ENCODE results near the gene SRC.
A peak's percentile ranks its signal among the peaks of the same experiment; 100 is the strongest.

The SRC gene

DNA sequence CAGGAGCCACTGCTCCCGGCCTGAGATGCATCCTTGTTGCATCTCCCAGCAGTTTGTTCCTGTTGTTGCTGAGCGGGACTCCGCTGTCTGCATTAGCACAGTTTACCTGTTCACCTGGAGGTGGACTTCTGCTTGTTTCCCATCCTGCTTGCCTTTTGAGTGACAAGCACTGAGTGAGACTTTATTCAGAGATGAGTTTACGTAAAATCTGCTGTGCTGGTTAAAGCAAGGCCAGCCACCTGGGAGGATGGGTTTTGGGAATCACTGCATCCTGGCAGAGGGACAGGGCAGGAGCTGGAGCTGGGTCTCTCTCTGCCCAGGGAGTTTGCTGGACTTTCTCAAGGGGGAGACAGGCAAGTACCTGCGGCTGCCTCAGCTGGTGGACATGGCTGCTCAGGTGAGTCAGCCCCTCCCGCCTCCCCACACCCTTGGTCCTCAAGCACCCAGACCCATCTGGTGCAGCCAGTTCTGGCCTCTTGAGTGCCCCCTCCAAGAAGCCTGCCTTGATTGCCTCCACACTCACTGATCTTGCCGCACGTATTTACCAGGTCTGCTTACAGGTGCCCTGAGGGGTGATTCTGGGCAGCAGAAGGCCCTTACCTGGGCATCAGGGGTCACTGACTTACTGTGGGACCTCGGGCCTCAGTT is 55.5 kb downstream of the SRC start:
- H3K27me3 Mint-ChIP-seq (ENCODE audit: low read depth, poor library complexity): peaks cover 5% of the 10 kb centered on the region
- H3K36me3 Mint-ChIP-seq (ENCODE audit: low read depth): peaks cover 31% of the 10 kb centered on the region
- no peak for DNase-seq

DNA sequence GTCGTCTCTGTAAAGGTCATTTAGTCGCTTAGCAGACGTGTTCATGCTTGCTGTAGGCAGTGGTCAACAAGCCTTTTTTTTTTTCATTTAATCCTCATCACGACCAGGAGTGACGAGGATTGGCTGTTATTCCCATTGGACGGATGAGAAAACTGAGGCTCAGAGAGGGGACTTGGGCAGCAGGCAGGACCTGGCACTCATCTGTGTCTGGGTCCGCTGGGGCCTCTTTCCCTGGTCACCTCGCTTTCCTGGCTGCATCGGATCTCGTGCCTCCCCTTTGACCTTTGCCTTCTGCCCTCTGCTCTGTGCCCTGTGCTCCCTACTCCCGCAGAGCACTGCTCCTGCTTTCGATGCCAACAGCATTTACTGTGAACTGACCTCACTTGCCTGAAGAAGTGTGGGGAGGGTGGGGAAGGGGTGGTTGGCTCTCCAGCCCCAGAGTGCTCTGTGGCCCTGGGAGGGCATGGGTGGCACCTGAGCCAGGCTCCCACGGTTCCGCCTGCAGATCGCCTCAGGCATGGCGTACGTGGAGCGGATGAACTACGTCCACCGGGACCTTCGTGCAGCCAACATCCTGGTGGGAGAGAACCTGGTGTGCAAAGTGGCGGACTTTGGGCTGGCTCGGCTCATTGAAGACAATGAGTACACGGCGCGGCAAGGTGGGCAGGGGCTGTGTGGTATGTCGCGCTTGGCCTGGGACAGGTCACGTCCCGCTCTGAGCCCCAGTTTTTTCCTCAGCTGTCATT is 56.2 kb downstream of the SRC start:
- DNase-seq: no peak
- Mint-ChIP-seq H3K4me3 (no peak overlapping the region), H3K27me3 (ENCODE audit: low read depth, poor library complexity) (peaks cover 5% of the 10 kb centered on the region), H3K36me3 (ENCODE audit: low read depth) (peaks cover 31% of the 10 kb centered on the region), H3K9me3 (no peaks in the 10 kb centered on the region), H3K4me1 (peaks cover 16% of the 10 kb centered on the region), H3K27ac (peak overlapping the region; percentile 90)
- TF ChIP-seq, protein P1, sequence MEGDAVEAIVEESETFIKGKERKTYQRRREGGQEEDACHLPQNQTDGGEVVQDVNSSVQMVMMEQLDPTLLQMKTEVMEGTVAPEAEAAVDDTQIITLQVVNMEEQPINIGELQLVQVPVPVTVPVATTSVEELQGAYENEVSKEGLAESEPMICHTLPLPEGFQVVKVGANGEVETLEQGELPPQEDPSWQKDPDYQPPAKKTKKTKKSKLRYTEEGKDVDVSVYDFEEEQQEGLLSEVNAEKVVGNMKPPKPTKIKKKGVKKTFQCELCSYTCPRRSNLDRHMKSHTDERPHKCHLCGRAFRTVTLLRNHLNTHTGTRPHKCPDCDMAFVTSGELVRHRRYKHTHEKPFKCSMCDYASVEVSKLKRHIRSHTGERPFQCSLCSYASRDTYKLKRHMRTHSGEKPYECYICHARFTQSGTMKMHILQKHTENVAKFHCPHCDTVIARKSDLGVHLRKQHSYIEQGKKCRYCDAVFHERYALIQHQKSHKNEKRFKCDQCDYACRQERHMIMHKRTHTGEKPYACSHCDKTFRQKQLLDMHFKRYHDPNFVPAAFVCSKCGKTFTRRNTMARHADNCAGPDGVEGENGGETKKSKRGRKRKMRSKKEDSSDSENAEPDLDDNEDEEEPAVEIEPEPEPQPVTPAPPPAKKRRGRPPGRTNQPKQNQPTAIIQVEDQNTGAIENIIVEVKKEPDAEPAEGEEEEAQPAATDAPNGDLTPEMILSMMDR (IDR thresholded peaks at IDR 0.05): no peak

More for the DNA sequence above, 55.5 kb downstream of the SRC start:
- peaks cover 23% of the 10 kb centered on the region for H3K4me1 Mint-ChIP-seq
- no peak overlapping the region for H3K27ac Mint-ChIP-seq
- no peaks in the 10 kb centered on the region for H3K9me3 Mint-ChIP-seq
- TF ChIP-seq, protein P1 (IDR thresholded peaks at IDR 0.05): no peak
- no peak overlapping the region for H3K4me3 Mint-ChIP-seq

DNA sequence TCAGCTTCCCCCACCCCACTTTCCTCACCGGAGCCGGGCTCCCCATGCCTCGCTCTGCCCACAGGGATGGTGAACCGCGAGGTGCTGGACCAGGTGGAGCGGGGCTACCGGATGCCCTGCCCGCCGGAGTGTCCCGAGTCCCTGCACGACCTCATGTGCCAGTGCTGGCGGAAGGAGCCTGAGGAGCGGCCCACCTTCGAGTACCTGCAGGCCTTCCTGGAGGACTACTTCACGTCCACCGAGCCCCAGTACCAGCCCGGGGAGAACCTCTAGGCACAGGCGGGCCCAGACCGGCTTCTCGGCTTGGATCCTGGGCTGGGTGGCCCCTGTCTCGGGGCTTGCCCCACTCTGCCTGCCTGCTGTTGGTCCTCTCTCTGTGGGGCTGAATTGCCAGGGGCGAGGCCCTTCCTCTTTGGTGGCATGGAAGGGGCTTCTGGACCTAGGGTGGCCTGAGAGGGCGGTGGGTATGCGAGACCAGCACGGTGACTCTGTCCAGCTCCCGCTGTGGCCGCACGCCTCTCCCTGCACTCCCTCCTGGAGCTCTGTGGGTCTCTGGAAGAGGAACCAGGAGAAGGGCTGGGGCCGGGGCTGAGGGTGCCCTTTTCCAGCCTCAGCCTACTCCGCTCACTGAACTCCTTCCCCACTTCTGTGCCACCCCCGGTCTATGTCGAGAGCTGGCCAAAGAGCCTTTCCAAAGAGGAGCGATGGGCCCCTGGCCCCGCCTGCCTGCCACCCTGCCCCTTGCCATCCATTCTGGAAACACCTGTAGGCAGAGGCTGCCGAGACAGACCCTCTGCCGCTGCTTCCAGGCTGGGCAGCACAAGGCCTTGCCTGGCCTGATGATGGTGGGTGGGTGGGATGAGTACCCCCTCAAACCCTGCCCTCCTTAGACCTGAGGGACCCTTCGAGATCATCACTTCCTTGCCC is 57.4 kb downstream of the SRC start:
- H3K27ac Mint-ChIP-seq: no peak overlapping the region
- peaks cover 31% of the 10 kb centered on the region for H3K36me3 Mint-ChIP-seq (ENCODE audit: low read depth)
- DNase-seq: no peak
- H3K9me3 Mint-ChIP-seq: no peaks in the 10 kb centered on the region
- peaks cover 12% of the 10 kb centered on the region for H3K4me1 Mint-ChIP-seq
- H3K27me3 Mint-ChIP-seq (ENCODE audit: low read depth, poor library complexity): peaks cover 10% of the 10 kb centered on the region
- TF ChIP-seq, protein P1 (IDR thresholded peaks at IDR 0.05): no peak
- no peak overlapping the region for H3K4me3 Mint-ChIP-seq

DNA sequence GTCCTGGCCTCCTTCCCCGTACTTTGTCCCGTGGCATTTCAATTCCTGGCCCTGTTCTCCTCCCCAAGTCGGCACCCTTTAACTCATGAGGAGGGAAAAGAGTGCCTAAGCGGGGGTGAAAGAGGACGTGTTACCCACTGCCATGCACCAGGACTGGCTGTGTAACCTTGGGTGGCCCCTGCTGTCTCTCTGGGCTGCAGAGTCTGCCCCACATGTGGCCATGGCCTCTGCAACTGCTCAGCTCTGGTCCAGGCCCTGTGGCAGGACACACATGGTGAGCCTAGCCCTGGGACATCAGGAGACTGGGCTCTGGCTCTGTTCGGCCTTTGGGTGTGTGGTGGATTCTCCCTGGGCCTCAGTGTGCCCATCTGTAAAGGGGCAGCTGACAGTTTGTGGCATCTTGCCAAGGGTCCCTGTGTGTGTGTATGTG is 58.5 kb downstream of the SRC start:
- H3K9me3 Mint-ChIP-seq: no peaks in the 10 kb centered on the region
- H3K27ac Mint-ChIP-seq: no peak overlapping the region
- peaks cover 31% of the 10 kb centered on the region for H3K36me3 Mint-ChIP-seq (ENCODE audit: low read depth)
- TF ChIP-seq, protein P1 (IDR thresholded peaks at IDR 0.05): no peak
- H3K27me3 Mint-ChIP-seq (ENCODE audit: low read depth, poor library complexity): peaks cover 19% of the 10 kb centered on the region
- DNase-seq: no peak
- H3K4me1 Mint-ChIP-seq: peaks cover 12% of the 10 kb centered on the region
- H3K4me3 Mint-ChIP-seq: no peak overlapping the region

DNA sequence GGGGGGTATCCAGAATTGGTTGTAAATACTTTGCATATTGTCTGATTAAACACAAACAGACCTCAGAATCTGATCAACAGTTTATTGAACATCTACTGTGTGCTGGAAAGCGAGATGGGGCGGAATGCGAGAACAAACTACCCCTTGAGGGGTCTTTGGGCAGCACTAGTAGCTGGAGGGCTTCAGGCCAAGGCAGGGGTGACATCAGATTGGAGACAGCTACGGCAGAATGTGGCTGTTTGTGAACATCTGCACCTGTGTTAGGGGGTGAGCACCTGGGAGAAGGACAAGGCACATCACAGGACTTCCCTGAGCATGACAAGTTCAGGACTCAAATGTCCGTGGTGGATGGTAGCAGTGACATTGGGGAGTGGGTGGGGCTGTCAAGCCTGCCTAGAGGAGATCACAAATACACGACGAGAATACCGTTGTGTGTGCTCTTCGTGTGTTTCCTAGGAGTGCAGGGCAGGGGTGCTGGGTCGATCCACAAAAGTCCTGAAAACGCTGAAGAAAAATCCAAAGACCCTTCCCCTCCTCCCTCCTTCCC is 59.5 kb downstream of the SRC start:
- DNase-seq: no peak
- peaks cover 12% of the 10 kb centered on the region for H3K4me1 Mint-ChIP-seq
- TF ChIP-seq, protein P1 (IDR thresholded peaks at IDR 0.05): no peak
- no peaks in the 10 kb centered on the region for H3K9me3 Mint-ChIP-seq
- peaks cover 31% of the 10 kb centered on the region for H3K36me3 Mint-ChIP-seq (ENCODE audit: low read depth)
- no peak overlapping the region for H3K27ac Mint-ChIP-seq
- peak overlapping the region; percentile 64 for H3K4me3 Mint-ChIP-seq
- H3K27me3 Mint-ChIP-seq (ENCODE audit: low read depth, poor library complexity): peaks cover 23% of the 10 kb centered on the region

Measured in nephron progenitor cell (in vitro differentiated cells).